Subcutaneous abdominal adipose tissue (tissue), 5 donors: ENCODE results near the gene CPE.

ENCODE experiments used
- H3K27ac ChIP-seq: one replicate; pipeline ENCODE4 v1.7.0; 2013; ENCODE audit warnings: low read depth, mild to moderate bottlenecking, inconsistent platforms, low read length, moderate library complexity
- H3K27me3 ChIP-seq, 5 donors: one replicate each; pipeline ENCODE4 v1.7.0; 2013; ENCODE audit warnings: low read length in 5 of 5, inconsistent platforms in 1 of 5; ENCODE audit not compliant: control insufficient read depth in 5 of 5, insufficient read depth in 4 of 5
- H3K36me3 ChIP-seq, 5 donors: one replicate each; pipeline ENCODE4 v1.7.0; 2013; ENCODE audit warnings: low read length in 5 of 5; ENCODE audit not compliant: control insufficient read depth in 5 of 5, insufficient read depth in 5 of 5
- H3K4me1 ChIP-seq, 5 donors: one replicate each; pipeline ENCODE4 v1.7.0; 2013; ENCODE audit warnings: low read length in 5 of 5, mild to moderate bottlenecking in 3 of 5, moderate library complexity in 1 of 5; ENCODE audit not compliant: control insufficient read depth in 5 of 5, insufficient read depth in 5 of 5
- H3K4me3 ChIP-seq, 5 donors: one replicate each; pipeline ENCODE4 v1.7.0; 2013; ENCODE audit warnings: low read length in 5 of 5, low read depth in 1 of 5
- H3K9ac ChIP-seq, 5 donors: one replicate each; pipeline ENCODE4 v1.7.0; 2013; ENCODE audit warnings: low read length in 5 of 5, mild to moderate bottlenecking in 4 of 5, moderate library complexity in 3 of 5
- H3K9me3 ChIP-seq, 5 donors: one replicate each; pipeline ENCODE4 v1.7.0; 2013; ENCODE audit warnings: low read length in 5 of 5; ENCODE audit not compliant: control insufficient read depth in 5 of 5
- donor health status: healthy.
- donor health status: healthy.
- donor health status: healthy.
- donor health status: healthy.
- donor health status: healthy.

CPE gene

DNA sequence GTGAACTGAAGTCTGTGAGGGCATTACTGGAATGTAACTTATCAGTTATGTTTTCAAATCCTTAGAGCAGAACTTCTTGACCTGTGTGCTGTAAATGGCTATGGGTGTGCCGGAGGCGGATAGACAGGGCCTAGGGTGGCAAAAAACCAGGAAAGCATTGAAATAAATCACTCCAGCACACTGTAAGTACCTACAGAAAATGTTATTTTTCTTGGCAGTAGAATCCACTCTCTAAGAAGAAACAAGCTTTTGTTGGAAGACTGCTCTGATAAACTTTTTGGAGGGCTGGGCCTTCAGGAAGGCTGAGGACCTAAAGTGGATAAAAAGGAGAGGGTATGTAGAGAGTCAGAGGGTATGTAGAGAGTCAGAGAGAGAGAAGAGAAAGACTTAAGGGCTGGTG lies 14.9 kb downstream of the CPE start:
- H3K4me3 ChIP-seq = no peak overlapping the region
- H3K27me3 ChIP-seq = no peaks in the 10 kb centered on the region
- H3K9me3 ChIP-seq = no peaks in the 10 kb centered on the region
- H3K27ac ChIP-seq = no peak overlapping the region
- H3K36me3 ChIP-seq = no peaks in the 10 kb centered on the region
- no peaks in the 10 kb centered on the region for H3K4me1 ChIP-seq
- no peak overlapping the region for H3K9ac ChIP-seq

DNA sequence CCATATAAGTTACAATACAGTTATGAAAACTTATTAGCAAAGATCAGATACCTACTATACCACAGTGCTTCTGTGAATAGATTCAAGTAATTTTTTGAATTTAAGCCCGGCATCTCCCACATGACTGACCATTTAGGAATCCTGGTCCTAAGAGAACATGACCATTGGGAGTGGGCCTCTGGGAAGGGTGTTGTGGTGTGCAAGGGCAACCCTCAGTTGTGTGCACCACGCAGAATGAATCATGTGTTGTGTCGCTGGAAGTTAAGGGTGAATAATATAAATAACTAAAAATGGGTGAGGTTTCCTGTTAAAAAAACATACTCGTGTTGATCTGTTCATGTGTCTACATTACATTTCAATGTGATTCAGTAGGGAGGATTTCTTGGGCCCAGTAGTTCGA lies 15.5 kb downstream of the CPE start:
- no peaks in the 10 kb centered on the region for H3K9me3 ChIP-seq
- H3K36me3 ChIP-seq = no peaks in the 10 kb centered on the region
- no peak overlapping the region for H3K27ac ChIP-seq
- H3K4me1 ChIP-seq = no peaks in the 10 kb centered on the region
- no peaks in the 10 kb centered on the region for H3K27me3 ChIP-seq
- H3K9ac ChIP-seq = no peak overlapping the region
- no peak overlapping the region for H3K4me3 ChIP-seq

DNA sequence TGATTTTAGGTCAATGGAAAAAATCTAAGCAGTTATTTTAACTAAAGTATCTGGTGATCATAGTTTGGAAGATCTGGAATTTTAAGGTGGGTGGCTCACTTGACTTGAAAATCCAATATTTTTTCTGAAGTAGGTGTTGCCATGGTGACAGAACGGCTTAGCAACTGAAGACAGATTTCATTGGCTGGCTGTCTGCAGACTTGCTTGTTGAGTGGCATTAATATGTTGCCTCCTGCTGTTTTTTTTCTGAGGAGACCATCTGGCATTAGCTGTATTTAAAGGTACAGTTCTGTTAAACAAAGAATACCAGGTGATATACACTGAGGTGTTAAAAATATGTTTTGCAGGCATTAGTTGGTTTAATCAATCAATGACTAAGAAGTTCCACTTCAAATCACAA lies 19.8 kb downstream of the CPE start:
- no peaks in the 10 kb centered on the region for H3K4me1 ChIP-seq
- no peak overlapping the region for H3K9ac ChIP-seq
- no peaks in the 10 kb centered on the region for H3K36me3 ChIP-seq
- H3K9me3 ChIP-seq = no peaks in the 10 kb centered on the region
- H3K27me3 ChIP-seq = no peaks in the 10 kb centered on the region
- no peak overlapping the region for H3K4me3 ChIP-seq
- no peak overlapping the region for H3K27ac ChIP-seq

DNA sequence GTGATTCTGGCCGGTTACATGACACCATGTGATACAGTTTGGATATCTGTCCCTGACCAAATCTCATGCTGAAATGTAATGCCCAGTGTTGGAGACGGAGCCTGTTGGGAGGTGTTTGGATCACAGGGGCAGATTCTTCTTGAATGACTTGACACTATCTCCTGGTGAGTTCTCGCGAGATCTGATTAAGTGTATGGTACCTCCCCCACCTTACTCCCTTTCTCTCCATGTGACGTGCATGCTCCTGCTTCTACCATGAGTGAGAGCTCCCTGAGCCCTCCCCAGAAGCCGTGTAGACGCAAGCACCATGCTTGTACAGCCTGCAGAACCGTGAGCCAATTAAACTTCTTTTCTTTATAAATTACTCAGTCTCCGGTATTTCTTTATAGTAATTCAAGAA lies 23.6 kb downstream of the CPE start:
- H3K27ac ChIP-seq = no peak overlapping the region
- H3K36me3 ChIP-seq = peaks cover 0 to 2% (median 0%) of the 10 kb centered on the region in 5 donors
- no peaks in the 10 kb centered on the region for H3K27me3 ChIP-seq
- H3K4me1 ChIP-seq = no peaks in the 10 kb centered on the region
- no peak overlapping the region for H3K9ac ChIP-seq
- no peaks in the 10 kb centered on the region for H3K9me3 ChIP-seq
- H3K4me3 ChIP-seq = no peak overlapping the region

DNA sequence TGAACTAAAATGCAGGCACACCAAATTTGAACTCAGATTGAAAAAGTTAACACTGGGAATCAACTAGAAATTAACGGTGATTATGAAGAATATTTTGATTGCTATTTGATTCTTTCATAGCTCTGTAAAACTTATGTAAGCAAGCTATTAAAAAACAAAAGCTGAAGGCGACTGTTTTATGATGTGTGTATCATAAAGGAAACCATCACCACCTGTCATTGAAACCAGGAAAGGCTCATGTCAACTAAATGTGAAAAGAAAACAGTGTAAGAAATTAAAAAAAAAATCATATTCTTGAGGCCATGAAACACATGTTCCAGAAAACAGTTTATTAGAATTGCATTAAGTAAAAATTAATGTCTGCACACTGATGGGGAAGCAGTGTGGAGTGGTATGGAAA lies 24.2 kb downstream of the CPE start:
- H3K9ac ChIP-seq = no peak overlapping the region
- H3K4me1 ChIP-seq = no peaks in the 10 kb centered on the region
- no peak overlapping the region for H3K27ac ChIP-seq
- H3K9me3 ChIP-seq = no peaks in the 10 kb centered on the region
- peaks cover 0 to 2% (median 0%) of the 10 kb centered on the region in 5 donors for H3K36me3 ChIP-seq
- no peak overlapping the region for H3K4me3 ChIP-seq
- no peaks in the 10 kb centered on the region for H3K27me3 ChIP-seq

DNA sequence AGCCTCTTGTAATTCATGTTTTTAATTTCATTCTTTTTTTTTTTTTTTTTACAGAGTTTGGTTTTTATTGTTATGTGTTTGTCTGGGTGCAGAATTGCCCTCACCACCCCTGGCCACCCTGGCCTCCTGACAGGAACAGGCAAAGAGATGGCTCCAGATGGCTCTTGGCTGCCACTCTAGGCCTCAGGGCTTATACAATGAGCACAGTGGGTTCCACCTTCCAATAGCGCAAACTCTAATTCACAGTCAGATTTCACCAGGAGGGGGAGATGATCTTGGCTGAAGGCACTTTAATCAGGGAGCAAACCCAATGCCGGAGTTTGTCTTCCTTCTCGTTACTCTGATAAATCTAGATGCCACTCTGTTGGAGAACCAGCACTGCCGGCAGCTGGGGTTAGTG lies 24.8 kb downstream of the CPE start:
- no peaks in the 10 kb centered on the region for H3K4me1 ChIP-seq

DNA sequence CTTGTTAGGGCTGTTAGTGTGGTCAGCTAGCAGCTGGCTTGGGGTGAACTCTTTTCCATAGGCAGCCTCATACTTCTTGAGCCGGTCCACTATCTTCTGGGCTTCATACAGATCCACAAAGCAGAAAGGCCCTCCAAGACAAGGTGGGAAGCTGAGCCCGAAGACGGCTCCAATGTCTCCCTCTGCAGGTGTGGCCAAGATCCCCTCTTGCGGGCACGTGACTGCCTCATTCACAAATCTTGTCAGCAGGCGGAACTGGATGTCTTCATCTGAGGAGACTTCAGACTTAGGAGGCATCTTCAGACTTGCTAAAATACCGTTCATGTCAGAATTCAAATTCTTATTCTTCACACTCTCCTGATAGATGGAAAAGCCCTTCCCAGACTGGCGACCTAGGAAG lies 25.3 kb downstream of the CPE start:
- Histone ChIP-seq H3K9me3 (no peaks in the 10 kb centered on the region), H3K27me3 (no peaks in the 10 kb centered on the region), H3K36me3 (peaks cover 0 to 2% (median 0%) of the 10 kb centered on the region in 5 donors), H3K4me1 (no peaks in the 10 kb centered on the region), H3K4me3 (no peak overlapping the region), H3K27ac (no peak overlapping the region), H3K9ac (no peak overlapping the region)

More for the DNA sequence above, 24.8 kb downstream of the CPE start:
- no peak overlapping the region for H3K9ac ChIP-seq
- H3K4me3 ChIP-seq = no peak overlapping the region
- no peaks in the 10 kb centered on the region for H3K9me3 ChIP-seq
- peaks cover 0 to 2% (median 0%) of the 10 kb centered on the region in 5 donors for H3K36me3 ChIP-seq
- no peaks in the 10 kb centered on the region for H3K27me3 ChIP-seq
- H3K27ac ChIP-seq = no peak overlapping the region

DNA sequence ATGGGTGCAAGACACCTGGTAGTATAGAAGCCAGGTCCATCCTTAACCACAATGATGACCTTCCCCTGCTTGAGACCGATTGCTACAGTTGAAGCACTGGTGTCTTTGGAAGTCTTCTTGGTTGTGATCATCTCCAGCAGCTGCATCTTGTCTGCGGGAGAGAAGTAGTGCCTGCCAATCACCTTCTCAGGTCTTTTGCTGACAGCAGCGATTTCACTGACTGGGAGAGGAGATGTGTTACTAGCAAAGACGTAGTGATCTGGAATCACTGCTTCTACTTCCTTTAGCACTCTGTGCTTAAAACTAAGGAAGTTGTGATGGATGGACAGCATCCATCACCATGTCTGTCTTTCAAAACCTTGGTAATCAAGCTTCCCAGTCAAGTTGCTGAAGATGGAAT lies 25.9 kb downstream of the CPE start:
- Histone ChIP-seq H3K27me3 (no peaks in the 10 kb centered on the region), H3K4me1 (no peaks in the 10 kb centered on the region), H3K9ac (no peak overlapping the region), H3K27ac (no peak overlapping the region), H3K36me3 (peaks cover 0 to 2% (median 0%) of the 10 kb centered on the region in 5 donors), H3K9me3 (no peaks in the 10 kb centered on the region), H3K4me3 (no peak overlapping the region)

DNA sequence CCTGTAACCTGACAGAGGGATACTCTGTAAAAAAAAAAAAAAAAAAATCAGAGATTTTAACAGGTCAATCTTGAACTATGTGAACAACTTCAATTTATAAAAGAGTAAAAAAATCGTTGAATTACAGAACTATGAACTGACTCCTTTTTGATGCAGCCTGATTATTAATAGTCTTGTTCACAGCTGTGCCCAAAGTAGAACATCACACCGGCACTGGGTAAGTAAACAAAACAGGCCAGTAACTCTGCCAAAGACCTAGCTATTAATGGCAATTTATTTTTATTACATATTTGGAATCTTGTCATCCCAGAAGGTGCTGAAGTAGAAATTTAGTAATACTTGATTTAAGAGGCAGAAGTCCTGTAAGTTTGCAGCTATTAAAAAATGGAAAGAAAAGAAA lies 31.4 kb downstream of the CPE start:
- Histone ChIP-seq H3K4me1 (no peaks in the 10 kb centered on the region), H3K27me3 (no peaks in the 10 kb centered on the region), H3K9me3 (no peaks in the 10 kb centered on the region), H3K4me3 (no peak overlapping the region), H3K36me3 (no peaks in the 10 kb centered on the region), H3K9ac (no peak overlapping the region), H3K27ac (no peak overlapping the region)

DNA sequence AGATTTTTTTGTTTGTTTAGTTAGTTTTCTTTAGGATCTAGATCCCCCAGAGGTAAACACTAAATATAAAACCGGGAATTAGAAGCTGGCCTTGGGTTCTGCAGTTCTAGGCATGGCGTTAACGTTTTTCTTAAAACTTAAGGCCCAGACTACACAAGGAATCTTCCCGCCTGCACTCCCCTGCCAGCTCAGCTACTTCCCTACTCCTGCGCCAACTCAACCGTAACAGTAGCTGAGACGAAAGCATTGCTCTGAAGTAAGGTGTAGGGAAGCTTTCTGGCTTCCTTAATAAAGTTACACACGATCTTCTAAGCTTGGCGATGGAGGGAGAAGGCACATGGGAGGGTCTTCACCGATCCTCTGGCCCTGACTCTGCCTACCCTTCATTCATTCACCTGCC lies 37.1 kb downstream of the CPE start:
- H3K36me3 ChIP-seq = no peaks in the 10 kb centered on the region
- H3K4me3 ChIP-seq = no peak overlapping the region
- no peak overlapping the region for H3K9ac ChIP-seq
- H3K4me1 ChIP-seq = no peaks in the 10 kb centered on the region
- H3K27me3 ChIP-seq = no peaks in the 10 kb centered on the region
- no peaks in the 10 kb centered on the region for H3K9me3 ChIP-seq
- H3K27ac ChIP-seq = no peak overlapping the region

DNA sequence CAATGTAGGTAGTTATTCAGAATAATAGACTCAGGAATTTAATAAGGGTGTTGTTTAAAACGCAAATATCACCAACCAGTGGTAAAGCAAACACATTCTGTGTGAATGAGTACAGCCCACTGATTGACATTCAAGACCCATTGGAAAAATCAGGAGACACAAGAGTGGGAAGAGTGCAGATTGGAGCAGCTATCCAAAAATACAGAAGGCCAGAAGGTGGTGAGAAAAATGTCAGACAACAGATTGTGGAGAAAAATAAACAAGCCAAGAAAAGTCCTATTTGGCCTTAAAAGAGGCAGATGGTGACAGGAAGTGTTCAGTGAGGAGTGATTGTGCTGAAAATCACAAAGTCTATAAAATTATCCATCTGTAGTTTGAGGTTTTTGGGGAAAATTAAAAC lies 39.3 kb downstream of the CPE start:
- Histone ChIP-seq H3K4me3 (no peak overlapping the region), H3K9ac (no peak overlapping the region), H3K36me3 (no peaks in the 10 kb centered on the region), H3K27ac (no peak overlapping the region), H3K4me1 (no peaks in the 10 kb centered on the region), H3K27me3 (no peaks in the 10 kb centered on the region), H3K9me3 (no peaks in the 10 kb centered on the region)
